AG04449 (cell line): Measurements from ENCODE around the gene SMG5.

ENCODE experiments used
- CTCF ChIA-PET: fragments of 350-600 bp; formaldehyde crosslinking; extraction: SDS; loops from one replicate; lab custom pipeline; 2021; ENCODE audit warnings: antibody characterized with exemption; lab: Yijun Ruan, JAX
- POLR2A ChIA-PET: fragments of 400-600, 350-600 bp; formaldehyde crosslinking; extraction: SDS; loops from one replicate; lab custom pipeline; 2020; ENCODE audit warnings: antibody characterized with exemption, inconsistent platforms; lab: Yijun Ruan, JAX
- DNase-seq: peaks from one replicate; pipeline ENCODE4 v3.0.0-alpha.2; 2010; ENCODE audit warnings: low read depth, low spot score
- H3K4me3 ChIP-seq: 2 replicates; pipeline ENCODE4 v1.5.1; 2011; ENCODE audit warnings: low read depth, mild to moderate bottlenecking, control low read depth, low read length
- CTCF ChIP-seq: IDR thresholded peaks from one replicate; pipeline ENCODE4 v1.5.1; 2011; ENCODE audit warnings: mild to moderate bottlenecking, moderate library complexity, low read length, control low read depth, inconsistent platforms; ENCODE audit not compliant: insufficient read depth; ENCODE audit errors: missing control alignments

The SMG5 gene

GRCh38 chr1:156238248-156238647 lies 44.4 kb downstream of the SMG5 start:
- ChIA-PET CTCF (interaction anchor here (1.7 to 4.4 kb wide), 3 partner anchors 12 to 148 kb away, joined by 6 to 22 read pairs (median 6); no protein-coding TSS in a partner anchor), POLR2A (no interaction called here)
- DNase-seq, result no peak
- TF ChIP-seq CTCF, result no peak
- H3K4me3 ChIP-seq, result no peak overlapping the region

GRCh38 chr1:156236164-156236563 lies 46.5 kb downstream of the SMG5 start:
- ChIA-PET POLR2A (no interaction called here), CTCF (interaction anchor here (4.4 kb wide), 1 partner anchor 10 kb away, joined by 22 read pairs; no protein-coding TSS in a partner anchor)
- no peak overlapping the region for H3K4me3 ChIP-seq
- no peak for DNase-seq
- no peak for TF ChIP-seq CTCF

GRCh38 chr1:156233426-156234127 lies 49.0 kb downstream of the SMG5 start:
- no peak overlapping the region for H3K4me3 ChIP-seq
- no peak for TF ChIP-seq CTCF
- DNase-seq, result peak; percentile 63
- ChIA-PET CTCF (interaction anchor here (0.9 to 3.9 kb wide), 11 partner anchors 9 to 167 kb away, joined by 3 to 46 read pairs (median 5); partner anchors contain the start of gene PMF1), POLR2A (interaction anchor here (0.6 to 1.2 kb wide), 6 partner anchors 13 to 183 kb away, joined by 3 to 4 read pairs (median 4); partner anchors contain the start of gene PMF1)

GRCh38 chr1:156232201-156232894 lies 50.3 kb downstream of the SMG5 start:
- CTCF ChIA-PET, result interaction anchor here (0.5 to 3.9 kb wide), 12 partner anchors 8 to 142 kb away, joined by 3 to 46 read pairs (median 5); partner anchors contain the start of gene PMF1
- H3K4me3 ChIP-seq, result no peak overlapping the region
- no peak for DNase-seq
- POLR2A ChIA-PET, result no interaction called here
- TF ChIP-seq CTCF, result no peak

GRCh38 chr1:156230473-156230837 lies 52.2 kb downstream of the SMG5 start:
- no peak for DNase-seq
- H3K4me3 ChIP-seq, result no peak overlapping the region
- no peak for TF ChIP-seq CTCF
- ChIA-PET CTCF (interaction anchor here (2.1 to 14.6 kb wide), 2 partner anchors 88 to 138 kb away, joined by 5 to 340 read pairs; no protein-coding TSS in a partner anchor), POLR2A (no interaction called here)

GRCh38 chr1:156229809-156230472 lies 52.7 kb downstream of the SMG5 start:
- no peak for TF ChIP-seq CTCF
- ChIA-PET CTCF (interaction anchor here (0.9 to 14.6 kb wide), 4 partner anchors 88 to 137 kb away, joined by 3 to 340 read pairs (median 4); no protein-coding TSS in a partner anchor), POLR2A (interaction anchor here (1.0 kb wide), 1 partner anchor 36 kb away, joined by 3 read pairs; the partner anchor contains the start of gene SLC25A44)
- DNase-seq, result no peak
- no peak overlapping the region for H3K4me3 ChIP-seq
